HEK293T (cell line): Measurements from ENCODE around the gene TGM5.

ENCODE experiments used
- ARNT ChIP-seq: fragments of 450-650 bp; IDR thresholded peaks from 2 replicates; pipeline ENCODE4 v1.6.1; 2017; ENCODE audit warnings: mild to moderate bottlenecking
- BHLHE40 ChIP-seq: fragments of 450-650 bp; IDR thresholded peaks from 2 replicates; pipeline ENCODE4 v1.6.1; 2016; ENCODE audit warnings: mild to moderate bottlenecking, moderate library complexity, borderline replicate concordance
- CTBP1 ChIP-seq: fragments of 450-650 bp; IDR thresholded peaks from 2 replicates; pipeline ENCODE4 v1.6.1; 2016; ENCODE audit warnings: borderline replicate concordance
- ELF4 ChIP-seq: fragments of 450-650 bp; IDR thresholded peaks from 2 replicates; pipeline ENCODE4 v1.6.1; 2017; ENCODE audit warnings: antibody characterized with exemption
- FOXA1 ChIP-seq: fragments of 450-650 bp; IDR thresholded peaks from 2 replicates; pipeline ENCODE4 v1.6.1; 2016; ENCODE audit warnings: mild to moderate bottlenecking
- FOXK2 ChIP-seq: fragments of 450-650 bp; IDR thresholded peaks from 2 replicates; pipeline ENCODE4 v1.6.1; 2016; ENCODE audit warnings: mild to moderate bottlenecking
- FOXM1 ChIP-seq: fragments of 450-650 bp; IDR thresholded peaks from 2 replicates; pipeline ENCODE4 v1.6.1; 2017; ENCODE audit warnings: mild to moderate bottlenecking, borderline replicate concordance
- L3MBTL2 ChIP-seq: fragments of 450-650 bp; conservative IDR thresholded peaks from 2 replicates; pipeline ENCODE4 v1.6.1; 2016; ENCODE audit warnings: mild to moderate bottlenecking
- NFRKB ChIP-seq: fragments of 450-650 bp; IDR thresholded peaks from 2 replicates; pipeline ENCODE4 v1.6.1; 2016; ENCODE audit warnings: mild to moderate bottlenecking, moderate library complexity
- PKNOX1 ChIP-seq: fragments of 450-650 bp; IDR thresholded peaks from 2 replicates; pipeline ENCODE4 v1.6.1; 2016
- SP1 ChIP-seq: fragments of 450-650 bp; IDR thresholded peaks from 2 replicates; pipeline ENCODE4 v1.6.1; 2017
- SUZ12 ChIP-seq: fragments of 450-650 bp; IDR thresholded peaks from 2 replicates; pipeline ENCODE4 v1.6.1; 2016; ENCODE audit warnings: mild to moderate bottlenecking
- TARDBP ChIP-seq: fragments of 450-650 bp; IDR thresholded peaks from 2 replicates; pipeline ENCODE4 v1.6.1; 2016
- ZNF384 ChIP-seq: fragments of 450-650 bp; IDR thresholded peaks from 2 replicates; pipeline ENCODE4 v1.6.1; 2016

DNA sequence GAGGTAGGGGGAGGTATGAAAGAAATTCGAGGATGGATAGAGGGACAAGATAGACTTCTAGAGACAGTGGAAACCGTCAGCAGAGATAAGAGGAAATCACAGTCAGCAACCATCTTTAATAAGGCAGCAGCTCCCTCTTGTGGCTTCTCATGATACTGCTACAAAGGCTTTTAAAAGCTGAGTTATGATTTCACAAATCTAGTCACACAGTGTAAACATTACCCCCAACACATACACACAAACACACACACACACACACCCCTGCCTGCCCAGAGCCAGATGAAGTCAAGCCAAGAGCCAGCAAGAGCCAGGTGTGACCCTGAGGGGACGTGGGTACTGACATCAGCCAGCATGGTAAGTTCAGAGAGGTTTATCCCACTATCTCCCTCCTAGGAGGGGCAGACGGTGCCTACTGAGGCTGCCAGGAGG is 18.9 kb upstream of the TGM5 start:
- TF ChIP-seq FOXM1 (no peak), FOXA1 (no peak), TARDBP (no peak), FOXK2 (no peak), PKNOX1 (no peak), NFRKB (no peak), SUZ12 (no peak), ZNF384 (no peak), SP1 (no peak), L3MBTL2 (no peak), CTBP1 (no peak), BHLHE40 (no peak), ARNT (no peak), ELF4 (no peak)
